IPS DF 6.9 (cell line): ENCODE results near the gene CACNA1D.

Experiments used
- DNase-seq: peaks from one replicate; pipeline ENCODE4 v3.0.0-alpha.2; 2013; ENCODE audit warnings: low read depth, low spot score
- H3K27ac ChIP-seq: one replicate; pipeline ENCODE4 v1.5.1; 2013; ENCODE audit warnings: low read length, control low read depth
- H3K27me3 ChIP-seq: 2 replicates; pipeline ENCODE4 v1.6.1; 2013; ENCODE audit warnings: mild to moderate bottlenecking, low read length; ENCODE audit not compliant: control insufficient read depth, insufficient read depth
- H3K36me3 ChIP-seq: 2 replicates; pipeline ENCODE4 v1.6.1; 2013; ENCODE audit warnings: low read length; ENCODE audit not compliant: control insufficient read depth, insufficient read depth
- H3K4me1 ChIP-seq: 2 replicates; pipeline ENCODE4 v1.6.1; 2013; ENCODE audit warnings: low read length; ENCODE audit not compliant: control insufficient read depth, insufficient read depth
- H3K4me3 ChIP-seq: 2 replicates; pipeline ENCODE4 v1.5.1; 2013; ENCODE audit warnings: mild to moderate bottlenecking, low read length
- H3K9me3 ChIP-seq: 2 replicates; pipeline ENCODE4 v1.6.1; 2013; ENCODE audit warnings: low read length, inconsistent platforms; ENCODE audit not compliant: control insufficient read depth, insufficient read depth
- WGBS: extraction: QIAGEN DNeasy Blood & Tissue Kit; methylation state at CpG from one replicate; pipeline ENCODE4 v1.1.7; 2013; ENCODE audit warnings: mixed read lengths, missing lambda C conversion rate; ENCODE audit not compliant: insufficient read length, insufficient coverage; 5-methylcytosine and 5-hydroxymethylcytosine counted together

Gene CACNA1D

DNA sequence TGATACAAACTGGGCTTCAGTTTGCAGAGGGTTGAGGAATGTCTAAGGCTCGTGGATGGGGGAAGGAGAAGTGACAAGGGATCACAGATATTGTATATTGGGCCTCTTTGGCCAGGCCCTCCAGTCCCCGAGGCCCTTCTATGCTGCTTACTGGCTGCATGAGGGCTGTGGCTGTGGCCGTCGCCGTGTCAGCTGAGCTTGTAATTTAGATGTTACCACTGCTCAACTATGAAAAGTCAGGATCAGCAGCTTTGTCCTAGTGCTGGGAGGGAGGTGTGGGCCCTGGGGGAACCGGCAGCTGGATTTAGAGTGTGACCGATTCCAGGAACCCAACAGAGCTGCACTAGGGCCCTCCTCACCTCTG, 51.6 kb downstream of the CACNA1D start:
- Histone ChIP-seq H3K27me3 (no peaks in the 10 kb centered on the region), H3K27ac (no peak overlapping the region), H3K4me3 (no peak overlapping the region), H3K9me3 (no peaks in the 10 kb centered on the region), H3K36me3 (no peaks in the 10 kb centered on the region), H3K4me1 (no peaks in the 10 kb centered on the region)
- no peak for DNase-seq
- WGBS: no CpG with 5 or more reads among the region's 7 CpGs

DNA sequence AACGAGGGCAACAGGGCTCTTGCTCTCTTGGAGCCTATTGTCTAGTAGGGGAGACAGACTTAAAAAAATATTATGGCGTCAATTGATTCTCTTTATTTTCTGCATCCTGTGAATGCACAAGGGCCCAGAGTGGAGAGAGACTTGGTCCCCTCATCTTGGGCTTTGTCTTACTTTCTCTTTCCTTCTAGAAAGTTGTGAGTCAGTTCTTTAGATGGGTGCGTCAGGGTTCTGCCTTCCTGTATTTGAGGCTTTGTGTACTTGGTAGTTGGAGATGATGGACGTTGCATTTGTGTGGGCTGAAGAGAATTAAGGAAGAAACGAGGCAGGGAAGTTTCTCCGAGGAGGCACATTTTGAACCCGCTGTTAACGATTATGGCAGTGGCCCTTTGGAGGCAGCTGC, 52.9 kb downstream of the CACNA1D start:
- Histone ChIP-seq H3K36me3 (no peaks in the 10 kb centered on the region), H3K4me1 (no peaks in the 10 kb centered on the region), H3K27me3 (no peaks in the 10 kb centered on the region), H3K4me3 (no peak overlapping the region), H3K9me3 (no peaks in the 10 kb centered on the region), H3K27ac (no peak overlapping the region)
- no CpG with 5 or more reads among the region's 8 CpGs for WGBS
- no peak for DNase-seq

DNA sequence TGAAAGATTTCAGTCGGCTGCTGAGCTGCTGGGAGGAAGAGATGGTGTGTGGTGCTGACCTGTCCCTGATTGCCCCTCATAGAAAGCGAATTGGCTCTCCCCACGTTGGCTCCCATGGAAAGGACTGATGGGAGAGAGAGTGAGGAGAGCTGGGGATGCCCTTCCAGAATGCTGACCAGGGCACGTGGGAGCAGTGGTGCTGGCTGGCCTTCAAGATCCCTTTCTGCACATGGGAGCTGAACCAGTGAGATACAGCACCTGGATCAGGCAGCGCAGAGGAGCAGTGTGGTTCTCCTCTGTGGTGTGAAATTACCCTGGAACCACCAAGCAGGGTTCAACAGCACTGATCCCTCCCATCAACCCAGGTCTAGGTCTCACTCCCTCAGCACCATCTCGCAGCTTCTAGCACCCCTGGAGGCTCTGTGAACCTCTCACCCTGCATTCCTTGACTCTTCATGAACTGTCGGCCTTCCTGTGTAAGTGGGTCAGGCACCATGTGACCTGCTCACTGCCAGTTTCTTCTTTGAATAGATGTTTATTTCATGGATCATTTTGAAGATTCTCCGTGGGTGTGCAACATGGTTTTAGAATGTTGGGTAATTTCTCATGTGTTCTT, 55.7 kb downstream of the CACNA1D start:
- no peaks in the 10 kb centered on the region for H3K4me1 ChIP-seq
- H3K9me3 ChIP-seq: no peaks in the 10 kb centered on the region
- H3K4me3 ChIP-seq: no peak overlapping the region
- no peaks in the 10 kb centered on the region; the same call in 1 of the 2 replicates for H3K27me3 ChIP-seq
- no peak overlapping the region for H3K27ac ChIP-seq
- no peak for DNase-seq
- no peaks in the 10 kb centered on the region for H3K36me3 ChIP-seq
- no CpG with 5 or more reads among the region's 8 CpGs for WGBS

DNA sequence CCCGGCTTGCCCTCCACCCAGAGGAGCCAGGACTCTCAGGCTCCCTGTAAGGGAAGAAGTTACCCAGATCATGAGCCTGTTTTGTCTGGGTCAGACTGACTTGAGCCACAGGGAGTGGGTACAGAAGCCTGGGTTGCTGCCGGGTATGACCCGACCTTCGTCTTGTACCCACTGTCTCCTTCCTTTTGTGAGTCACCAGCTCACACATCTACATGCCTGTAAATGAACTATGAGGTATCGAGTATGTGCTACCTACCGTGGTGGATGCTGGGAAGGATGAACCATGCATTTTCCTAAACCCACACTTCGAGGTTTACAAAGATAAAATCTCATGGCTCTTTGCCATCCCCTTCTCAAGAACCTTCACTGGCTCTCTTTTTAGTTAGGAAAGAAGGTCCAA, 56.9 kb downstream of the CACNA1D start:
- Histone ChIP-seq H3K27ac (no peak overlapping the region), H3K4me3 (no peak overlapping the region), H3K27me3 (no peaks in the 10 kb centered on the region; the same call in 1 of the 2 replicates), H3K36me3 (no peaks in the 10 kb centered on the region), H3K9me3 (no peaks in the 10 kb centered on the region), H3K4me1 (no peaks in the 10 kb centered on the region)
- no CpG with 5 or more reads among the region's 7 CpGs for WGBS
- DNase-seq: no peak

DNA sequence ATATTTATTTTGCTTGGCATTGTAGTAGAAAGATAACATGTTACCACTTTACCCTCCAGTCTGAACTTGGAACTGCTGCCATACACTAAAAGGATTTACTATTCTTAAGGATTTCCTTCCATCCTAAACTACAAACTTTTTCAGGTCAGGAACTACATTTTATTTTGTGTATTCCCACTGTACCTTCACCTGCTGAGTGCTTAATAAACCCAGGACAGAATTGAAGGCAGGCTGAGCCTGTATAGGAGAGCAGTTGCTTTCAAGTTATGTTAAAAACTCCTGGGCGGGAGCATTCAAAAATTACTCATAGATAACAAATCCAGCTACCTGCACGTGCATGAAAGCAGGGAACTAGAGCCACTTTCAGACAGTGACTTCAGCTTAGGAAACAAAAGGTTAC, 58.3 kb downstream of the CACNA1D start:
- H3K4me3 ChIP-seq: no peak overlapping the region
- no CpG with 5 or more reads among the region's 2 CpGs for whole genome bisulfite sequencing
- no peak for DNase-seq
- H3K27ac ChIP-seq: no peak overlapping the region
- no peaks in the 10 kb centered on the region for H3K9me3 ChIP-seq
- H3K36me3 ChIP-seq: no peaks in the 10 kb centered on the region
- no peaks in the 10 kb centered on the region; the same call in 1 of the 2 replicates for H3K27me3 ChIP-seq
- no peaks in the 10 kb centered on the region for H3K4me1 ChIP-seq

DNA sequence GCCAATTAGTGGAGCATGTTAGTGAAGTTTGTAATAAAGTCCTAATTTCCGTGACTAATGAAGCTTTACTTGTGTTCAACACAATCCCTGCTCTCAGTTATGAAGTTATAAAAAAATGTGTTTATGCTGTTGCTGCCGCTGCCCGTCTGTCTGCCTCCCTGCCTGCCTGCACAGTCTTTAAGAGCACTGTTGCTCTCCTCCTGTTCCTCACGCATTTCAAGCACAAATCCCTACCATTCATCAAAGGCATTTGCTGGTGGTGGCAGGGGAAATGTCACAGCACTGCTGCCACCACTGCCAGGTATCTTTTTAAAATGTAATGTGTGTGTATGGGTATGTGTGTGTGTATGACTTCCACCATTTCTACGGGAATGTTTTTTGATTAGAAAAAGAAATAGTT, 58.8 kb downstream of the CACNA1D start:
- no peaks in the 10 kb centered on the region; the same call in 1 of the 2 replicates for H3K27me3 ChIP-seq
- H3K4me1 ChIP-seq: no peaks in the 10 kb centered on the region
- no peak for DNase-seq
- no peaks in the 10 kb centered on the region for H3K9me3 ChIP-seq
- no CpG with 5 or more reads among the region's 5 CpGs for WGBS
- H3K36me3 ChIP-seq: no peaks in the 10 kb centered on the region
- H3K27ac ChIP-seq: no peak overlapping the region
- H3K4me3 ChIP-seq: no peak overlapping the region

DNA sequence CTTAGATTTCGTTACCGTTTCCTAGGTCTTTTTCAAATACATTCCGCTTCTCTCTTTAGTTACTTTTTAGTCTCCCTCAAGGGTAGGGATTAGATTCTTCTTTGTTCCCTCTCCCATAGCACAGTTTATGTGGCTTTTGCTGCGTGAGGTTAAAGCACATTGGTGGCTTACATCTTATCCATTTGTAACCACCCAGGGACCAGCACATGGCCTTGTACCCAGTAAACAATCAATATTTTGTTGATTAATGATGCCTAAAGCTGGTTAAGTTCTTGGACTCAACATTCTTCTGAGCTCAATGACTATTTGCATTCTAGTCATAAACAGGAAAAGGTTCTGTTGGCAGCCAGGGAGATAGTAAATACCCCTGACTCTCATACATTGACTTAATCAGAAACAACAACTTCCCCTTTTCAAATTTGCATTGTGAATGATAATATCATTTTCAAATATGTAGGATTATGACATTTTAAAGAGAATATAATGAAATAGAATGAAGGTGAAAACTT, 60.2 kb downstream of the CACNA1D start:
- Histone ChIP-seq H3K9me3 (no peaks in the 10 kb centered on the region), H3K36me3 (no peaks in the 10 kb centered on the region), H3K27me3 (no peaks in the 10 kb centered on the region; the same call in 1 of the 2 replicates), H3K27ac (no peak overlapping the region), H3K4me3 (no peak overlapping the region), H3K4me1 (no peaks in the 10 kb centered on the region)
- no peak for DNase-seq
- no CpG with 5 or more reads among the region's 4 CpGs for WGBS

DNA sequence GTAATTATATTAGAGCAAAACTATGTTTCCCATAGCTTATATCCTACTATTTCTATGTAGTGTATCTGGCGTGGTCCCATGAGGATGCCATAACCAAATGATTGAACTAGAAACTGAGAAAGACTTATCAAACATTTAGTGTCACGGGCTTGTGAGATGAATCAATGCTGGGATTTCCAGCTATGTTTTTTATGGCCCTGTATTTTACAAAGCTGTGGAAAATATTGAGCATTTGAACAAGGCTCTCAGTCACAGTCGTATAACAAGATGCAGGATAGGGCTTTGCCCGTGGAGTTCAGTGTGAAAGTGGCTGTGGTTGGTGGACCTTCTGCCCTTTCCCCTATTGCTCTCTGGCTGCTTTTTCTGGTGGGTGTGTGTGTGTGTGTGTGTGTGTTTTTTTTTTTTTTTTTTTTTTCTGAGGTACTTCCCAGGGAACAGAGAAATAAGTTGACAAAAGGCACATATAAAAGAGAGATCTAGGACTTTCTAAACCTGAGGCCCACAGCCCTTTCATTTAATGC, 60.7 kb downstream of the CACNA1D start:
- Histone ChIP-seq H3K27ac (no peak overlapping the region), H3K27me3 (no peaks in the 10 kb centered on the region; the same call in 1 of the 2 replicates), H3K9me3 (no peaks in the 10 kb centered on the region), H3K36me3 (no peaks in the 10 kb centered on the region), H3K4me3 (no peak overlapping the region), H3K4me1 (no peaks in the 10 kb centered on the region)
- WGBS: no CpG with 5 or more reads among the region's 4 CpGs
- no peak for DNase-seq

DNA sequence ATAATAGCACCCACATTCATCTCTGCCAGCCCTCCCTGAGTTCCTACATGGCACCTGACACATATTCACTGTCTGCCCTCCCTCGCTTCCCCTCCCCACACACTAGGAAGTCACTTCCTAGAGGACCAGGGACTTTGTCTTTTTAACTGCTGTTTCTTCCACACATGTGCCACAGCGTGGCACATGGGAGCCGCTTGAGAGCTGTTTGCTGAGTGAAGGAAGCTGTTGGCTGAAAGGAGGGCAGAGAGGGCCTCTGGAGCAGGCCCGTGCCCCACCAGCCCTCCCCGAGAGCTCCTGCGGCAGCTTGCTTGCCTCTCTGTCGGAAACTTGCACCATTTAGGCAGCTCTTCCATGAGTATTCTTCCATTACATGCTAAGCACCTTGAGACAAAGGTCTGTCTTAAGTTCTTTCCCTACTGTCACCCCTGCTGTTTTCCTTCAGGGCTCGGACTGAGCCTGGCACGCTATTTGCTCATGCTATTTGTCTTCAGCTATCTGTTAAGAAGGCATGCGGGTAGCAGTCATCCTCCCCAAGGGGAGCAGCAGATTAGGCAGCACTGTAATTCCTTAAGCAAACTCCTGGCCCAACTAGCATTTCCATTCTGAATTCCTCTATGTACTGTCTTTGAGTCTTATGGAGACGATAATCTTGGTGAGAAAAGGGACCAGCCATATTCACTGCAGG, 72.2 kb downstream of the CACNA1D start:
- Histone ChIP-seq H3K27ac (no peak overlapping the region), H3K27me3 (no peaks in the 10 kb centered on the region), H3K4me3 (no peak overlapping the region), H3K4me1 (no peaks in the 10 kb centered on the region), H3K36me3 (no peaks in the 10 kb centered on the region), H3K9me3 (no peaks in the 10 kb centered on the region)
- no CpG with 5 or more reads among the region's 11 CpGs for WGBS
- DNase-seq: no peak

DNA sequence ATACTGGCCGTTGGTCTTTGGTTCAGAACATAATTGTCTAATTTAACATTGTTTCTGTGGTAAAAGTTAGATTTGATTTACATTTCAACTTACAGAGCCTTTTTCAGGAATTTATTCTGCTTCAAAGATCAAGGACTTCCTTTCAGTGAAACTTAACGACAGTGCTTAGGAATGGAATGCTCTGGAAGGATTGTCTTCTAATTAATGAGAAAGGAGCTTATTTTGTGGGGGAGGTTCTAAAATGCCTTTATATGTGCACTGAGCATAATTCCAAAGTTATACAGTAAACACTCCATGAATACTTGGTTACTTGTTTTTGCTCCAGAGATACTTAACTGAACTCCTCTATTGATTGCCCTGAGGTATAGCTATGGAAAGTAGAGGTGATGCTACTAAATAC, 75.7 kb downstream of the CACNA1D start:
- no peaks in the 10 kb centered on the region for H3K27me3 ChIP-seq
- no peak for DNase-seq
- H3K4me1 ChIP-seq: no peaks in the 10 kb centered on the region
- H3K9me3 ChIP-seq: no peaks in the 10 kb centered on the region
- WGBS: no CpG with 5 or more reads among the region's 2 CpGs
- no peak overlapping the region for H3K27ac ChIP-seq
- H3K36me3 ChIP-seq: no peaks in the 10 kb centered on the region
- no peak overlapping the region for H3K4me3 ChIP-seq
